Astrocyte (in vitro differentiated cells and primary cell): ENCODE measurements around the gene CDCA5. TPM values are rescaled to one million over a fixed set of nuclear protein-coding genes. Genes with fewer than 3 reads are reported as not detected.
A peak's percentile ranks its signal among the peaks of the same experiment; 100 is the strongest.

Experiments
- DNase-seq: peaks from one replicate; pipeline ENCODE4 v3.0.0-alpha.2; 2010; ENCODE audit warnings: low read depth
- FAIRE-seq: peaks from 2 replicates; lab custom pipeline; 2011; peaks lifted over from hg19 to GRCh38; lab: Jason Lieb, UNC
- H2AFZ ChIP-seq: 2 replicates; pipeline ENCODE4 v1.6.0; 2012; ENCODE audit warnings: low read depth, low read length, inconsistent platforms
- H3K27ac ChIP-seq: 2 replicates; pipeline ENCODE4 v1.5.1; 2011; ENCODE audit warnings: low read depth, low read length, inconsistent platforms
- H3K27me3 ChIP-seq: 2 replicates; pipeline ENCODE4 v1.6.0; 2011; ENCODE audit warnings: low read length, inconsistent platforms; ENCODE audit not compliant: insufficient read depth
- H3K36me3 ChIP-seq: 2 replicates; pipeline ENCODE4 v1.5.1; 2011; ENCODE audit warnings: low read length, inconsistent platforms; ENCODE audit not compliant: insufficient read depth
- H3K4me1 ChIP-seq: 2 replicates; pipeline ENCODE4 v1.5.1; 2011; ENCODE audit warnings: low read length, inconsistent platforms; ENCODE audit not compliant: insufficient read depth
- H3K4me2 ChIP-seq: 2 replicates; pipeline ENCODE4 v1.6.0; 2012; ENCODE audit warnings: low read length, inconsistent platforms
- H3K4me3 ChIP-seq: 2 replicates; pipeline ENCODE4 v1.5.1; 2011; ENCODE audit warnings: low read depth, mild to moderate bottlenecking, low read length, inconsistent platforms; ENCODE audit not compliant: insufficient read depth
- H3K79me2 ChIP-seq: 2 replicates; pipeline ENCODE4 v1.6.0; 2012; ENCODE audit warnings: mild to moderate bottlenecking, low read length, inconsistent platforms; ENCODE audit not compliant: insufficient read depth
- H3K9ac ChIP-seq: 2 replicates; pipeline ENCODE4 v1.6.0; 2012; ENCODE audit warnings: mild to moderate bottlenecking, low read length, inconsistent platforms
- H3K9me3 ChIP-seq: 2 replicates; pipeline ENCODE4 v1.5.1; 2012; ENCODE audit warnings: low read depth, mild to moderate bottlenecking, low read length, inconsistent platforms; ENCODE audit not compliant: insufficient read depth
- H4K20me1 ChIP-seq: 2 replicates; pipeline ENCODE4 v1.6.0; 2012; ENCODE audit warnings: low read length, inconsistent platforms; ENCODE audit not compliant: insufficient read depth
- H3K27ac Mint-ChIP-seq: one replicate; pipeline ENCODE4 v1.8.0; 2021; ENCODE audit warnings: mild to moderate bottlenecking, mixed read lengths; ENCODE audit not compliant: unreplicated experiment
- H3K27me3 Mint-ChIP-seq: one replicate; pipeline ENCODE4 v1.8.0; 2021; ENCODE audit warnings: low read depth, mixed read lengths; ENCODE audit not compliant: unreplicated experiment
- H3K36me3 Mint-ChIP-seq: one replicate; pipeline ENCODE4 v1.8.0; 2021; ENCODE audit warnings: low read depth, mixed read lengths; ENCODE audit not compliant: unreplicated experiment
- H3K4me1 Mint-ChIP-seq: one replicate; pipeline ENCODE4 v1.8.0; 2021; ENCODE audit warnings: low read depth, mixed read lengths; ENCODE audit not compliant: unreplicated experiment
- H3K4me3 Mint-ChIP-seq: one replicate; pipeline ENCODE4 v1.8.0; 2021; ENCODE audit warnings: mild to moderate bottlenecking, moderate library complexity, mixed read lengths; ENCODE audit not compliant: unreplicated experiment
- H3K9me3 Mint-ChIP-seq: one replicate; pipeline ENCODE4 v1.8.0; 2021; ENCODE audit warnings: mild to moderate bottlenecking, mixed read lengths; ENCODE audit not compliant: unreplicated experiment
- EZH2 ChIP-seq: IDR thresholded peaks from 2 replicates; pipeline ENCODE4 v1.6.1; 2012; ENCODE audit warnings: mild to moderate bottlenecking, low read length, inconsistent platforms; ENCODE audit not compliant: insufficient read depth
- total RNA-seq: library from RNA; stranded (reverse); gene quantifications from 2 replicates; pipeline ENCODE4 v1.2.1, GENCODE V29; 2021
- TF ChIP-seq, protein P1 (sequence below): IDR thresholded peaks from 2 replicates; pipeline ENCODE4 v1.5.1; 2011; ENCODE audit warnings: low read depth, mild to moderate bottlenecking, inconsistent platforms, low read length, moderate library complexity; ENCODE audit not compliant: insufficient read depth

Gene CDCA5
- total RNA-seq, 1 donor from 2014 or later = 6.3 TPM

DNA sequence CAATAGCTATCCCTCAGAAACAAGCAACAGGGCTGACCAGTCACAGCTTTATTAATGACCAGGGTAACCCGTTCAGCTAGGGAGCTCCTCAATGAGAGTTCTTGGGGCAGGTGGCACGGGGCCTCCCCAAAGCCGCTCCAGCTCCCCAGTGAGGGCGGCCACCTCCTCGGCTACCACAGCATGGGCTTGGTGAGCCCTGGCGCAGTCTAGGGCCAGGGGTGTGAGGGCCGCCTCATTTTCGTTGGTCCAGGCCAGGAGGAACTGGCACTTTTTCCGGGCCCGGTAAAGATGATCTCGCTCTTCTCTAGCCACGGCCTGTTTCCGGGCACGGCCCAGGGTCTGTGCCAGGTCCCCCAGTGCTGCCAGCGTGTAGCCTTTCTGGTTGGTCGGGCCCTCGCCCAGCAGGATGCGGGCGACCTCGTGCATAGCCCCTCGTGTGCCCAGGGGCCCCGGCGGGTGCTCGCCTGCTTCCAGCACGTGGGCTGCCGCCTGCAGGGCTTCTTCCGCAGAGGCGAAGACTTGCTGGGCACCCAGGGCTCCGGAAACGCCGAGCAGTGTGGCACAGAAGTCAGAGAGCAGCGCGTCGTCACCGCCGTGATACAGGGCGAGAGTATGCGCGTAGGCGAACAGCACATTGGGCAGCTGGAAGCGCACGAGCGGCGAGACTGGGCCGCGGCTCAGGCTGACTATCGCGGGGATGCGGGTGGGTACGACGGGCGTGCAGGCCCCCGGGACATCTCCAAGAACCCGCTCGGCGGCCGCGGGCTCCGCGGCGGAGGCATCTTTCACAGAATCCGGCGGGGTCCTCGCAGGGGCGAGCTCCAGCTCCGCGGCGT, 32.7 kb upstream of the CDCA5 start:
- FAIRE-seq = no peak
- Mint-ChIP-seq H3K4me1 (peaks cover 12% of the 10 kb centered on the region), H3K9me3 (no peaks in the 10 kb centered on the region), H3K27ac (peak overlapping the region; percentile 87), H3K27me3 (no peaks in the 10 kb centered on the region), H3K36me3 (peaks cover 15% of the 10 kb centered on the region), H3K4me3 (peak overlapping the region; percentile 86)
- Histone ChIP-seq H4K20me1 (peaks cover 23% of the 10 kb centered on the region), H3K79me2 (peaks cover 44% of the 10 kb centered on the region), H3K36me3 (peaks cover 15% of the 10 kb centered on the region), H3K4me3 (peak overlapping the region; percentile 75), H3K27ac (peak overlapping the region; percentile 82), H3K9me3 (no peaks in the 10 kb centered on the region), H2AFZ (peak overlapping the region; percentile 44), H3K9ac (peak overlapping the region; percentile 92), H3K27me3 (no peaks in the 10 kb centered on the region), H3K4me1 (peaks cover 38% of the 10 kb centered on the region), H3K4me2 (peak overlapping the region; percentile 91)
- no peak for TF ChIP-seq EZH2
- TF ChIP-seq, protein P1, sequence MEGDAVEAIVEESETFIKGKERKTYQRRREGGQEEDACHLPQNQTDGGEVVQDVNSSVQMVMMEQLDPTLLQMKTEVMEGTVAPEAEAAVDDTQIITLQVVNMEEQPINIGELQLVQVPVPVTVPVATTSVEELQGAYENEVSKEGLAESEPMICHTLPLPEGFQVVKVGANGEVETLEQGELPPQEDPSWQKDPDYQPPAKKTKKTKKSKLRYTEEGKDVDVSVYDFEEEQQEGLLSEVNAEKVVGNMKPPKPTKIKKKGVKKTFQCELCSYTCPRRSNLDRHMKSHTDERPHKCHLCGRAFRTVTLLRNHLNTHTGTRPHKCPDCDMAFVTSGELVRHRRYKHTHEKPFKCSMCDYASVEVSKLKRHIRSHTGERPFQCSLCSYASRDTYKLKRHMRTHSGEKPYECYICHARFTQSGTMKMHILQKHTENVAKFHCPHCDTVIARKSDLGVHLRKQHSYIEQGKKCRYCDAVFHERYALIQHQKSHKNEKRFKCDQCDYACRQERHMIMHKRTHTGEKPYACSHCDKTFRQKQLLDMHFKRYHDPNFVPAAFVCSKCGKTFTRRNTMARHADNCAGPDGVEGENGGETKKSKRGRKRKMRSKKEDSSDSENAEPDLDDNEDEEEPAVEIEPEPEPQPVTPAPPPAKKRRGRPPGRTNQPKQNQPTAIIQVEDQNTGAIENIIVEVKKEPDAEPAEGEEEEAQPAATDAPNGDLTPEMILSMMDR = no peak
- DNase-seq = peak; percentile 73

DNA sequence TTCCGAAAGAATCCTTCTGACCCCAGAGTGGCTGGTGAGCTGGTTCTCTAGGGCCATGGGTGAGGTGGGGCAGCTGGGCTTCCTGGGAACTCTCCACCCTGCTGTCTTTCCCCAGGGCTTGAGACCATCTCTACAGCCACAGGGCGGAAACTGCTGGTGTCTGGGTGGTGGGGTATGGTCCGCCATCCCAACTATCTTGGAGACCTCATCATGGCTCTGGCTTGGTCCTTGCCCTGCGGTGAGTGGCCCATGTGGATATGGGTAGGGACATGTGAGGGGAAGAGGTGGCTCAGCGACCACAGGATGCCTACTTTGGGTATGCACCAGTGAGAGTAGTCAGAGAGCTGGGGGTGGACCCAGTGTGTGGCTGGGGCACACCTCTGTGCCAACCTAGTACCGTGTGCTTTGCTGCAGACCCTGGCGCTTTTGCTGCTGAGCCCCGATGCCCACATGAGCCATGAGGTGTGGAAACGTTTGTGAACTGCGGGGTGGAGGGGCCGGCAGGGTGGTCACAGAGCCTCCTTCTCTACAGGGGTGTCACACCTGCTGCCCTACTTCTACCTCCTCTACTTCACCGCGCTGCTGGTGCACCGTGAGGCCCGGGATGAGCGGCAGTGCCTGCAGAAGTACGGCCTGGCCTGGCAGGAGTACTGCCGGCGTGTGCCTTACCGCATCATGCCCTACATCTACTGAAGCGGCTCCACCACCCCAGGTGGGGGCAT, 31.7 kb upstream of the CDCA5 start:
- Mint-ChIP-seq H3K27me3 (no peaks in the 10 kb centered on the region), H3K27ac (no peak overlapping the region), H3K36me3 (peaks cover 9% of the 10 kb centered on the region), H3K9me3 (no peaks in the 10 kb centered on the region), H3K4me3 (peak overlapping the region; percentile 86), H3K4me1 (peaks cover 6% of the 10 kb centered on the region)
- FAIRE-seq (no peak), DNase-seq (no peak)
- H3K4me2 ChIP-seq = peak overlapping the region; percentile 91
- H3K4me3 ChIP-seq = no peak overlapping the region
- no peak overlapping the region for H3K9ac ChIP-seq
- no peaks in the 10 kb centered on the region for H3K9me3 ChIP-seq
- peaks cover 25% of the 10 kb centered on the region for H4K20me1 ChIP-seq
- H2AFZ ChIP-seq = no peak overlapping the region
- H3K27ac ChIP-seq = no peak overlapping the region
- H3K4me1 ChIP-seq = peaks cover 34% of the 10 kb centered on the region
- H3K36me3 ChIP-seq = peaks cover 9% of the 10 kb centered on the region
- H3K79me2 ChIP-seq = peaks cover 33% of the 10 kb centered on the region
- TF ChIP-seq, protein P1 = no peak
- no peak for TF ChIP-seq EZH2
- no peaks in the 10 kb centered on the region for H3K27me3 ChIP-seq
